ENCODE measurements around the gene ADGRG1.

Gene ADGRG1

GRCh38 chr16:57651344-57652333, 23.2 kb downstream of the ADGRG1 start:
- no peak for DNase-seq

- no peak for DNase-seq
Measured at GRCh38 chr16:57652695-57653471, 24.5 kb downstream of the ADGRG1 start.

- DNase-seq, result no peak
Measured at GRCh38 chr16:57653936-57654335, 25.5 kb downstream of the ADGRG1 start.

GRCh38 chr16:57656342-57656955, 28.0 kb downstream of the ADGRG1 start:
- no peak for DNase-seq

GRCh38 chr16:57657228-57657627, 28.8 kb downstream of the ADGRG1 start:
- DNase-seq, result no peak

GRCh38 chr16:57658130-57658877, 29.9 kb downstream of the ADGRG1 start:
- DNase-seq, result no peak

GRCh38 chr16:57658878-57659674, 30.6 kb downstream of the ADGRG1 start:
- no peak for DNase-seq

GRCh38 chr16:57660715-57661463, 32.5 kb downstream of the ADGRG1 start:
- no peak for DNase-seq

- DNase-seq, result no peak
Measured at GRCh38 chr16:57661510-57661909, 33.1 kb downstream of the ADGRG1 start.

GRCh38 chr16:57661936-57662906, 33.8 kb downstream of the ADGRG1 start:
- no peak for DNase-seq

- DNase-seq, result no peak
Measured at GRCh38 chr16:57663436-57663835, 35.0 kb downstream of the ADGRG1 start.

GRCh38 chr16:57663917-57664661, 35.7 kb downstream of the ADGRG1 start:
- DNase-seq, result no peak

- no peak for DNase-seq
Measured at GRCh38 chr16:57664662-57665025, 36.2 kb downstream of the ADGRG1 start.

- no peak for DNase-seq
Measured at GRCh38 chr16:57665541-57665940, 37.1 kb downstream of the ADGRG1 start.

GRCh38 chr16:57666353-57667047, 38.1 kb downstream of the ADGRG1 start:
- no peak for DNase-seq

- no peak for DNase-seq
Measured at GRCh38 chr16:57667048-57667525, 38.7 kb downstream of the ADGRG1 start.

- DNase-seq, result no peak
Measured at GRCh38 chr16:57667526-57668262, 39.3 kb downstream of the ADGRG1 start.

GRCh38 chr16:57668263-57668571, 39.8 kb downstream of the ADGRG1 start, which contains the start of gene ADGRG3:
Gene ADGRG3, plus strand, starts transcription at chr16:57668306. Its CDS starts 42 bp downstream, at chr16:57668348.
- DNase-seq, result no peak

Measured in KG1 (cell line).